Gastrocnemius medialis (tissue), 4 donors: Measurements from ENCODE around the gene TEX11.

Experiments used
- POLR2A ChIP-seq, 2 donors: fragments of 450-650 bp; IDR thresholded peaks; one replicate each; pipeline ENCODE4 v1.6.1; 2017; ENCODE audit warnings: antibody characterized with exemption in 2 of 2, mild to moderate bottlenecking in 2 of 2, moderate library complexity in 2 of 2
- TF ChIP-seq, protein P1 (sequence below), 5 experiments: fragments of 450-650 bp in 3 of 5; fragments of 200-600 bp in 2 of 5; sonication (generic) in 2 of 5; IDR thresholded peaks in 4 of 5; conservative IDR thresholded peaks in 1 of 5; 1 replicate in 4 of 5; 2 replicates in 1 of 5; pipeline ENCODE4 v1.5.1; 2016 to 2019; ENCODE audit warnings: antibody characterized with exemption in 5 of 5, mild to moderate bottlenecking in 3 of 5, moderate library complexity in 3 of 5

DNA sequence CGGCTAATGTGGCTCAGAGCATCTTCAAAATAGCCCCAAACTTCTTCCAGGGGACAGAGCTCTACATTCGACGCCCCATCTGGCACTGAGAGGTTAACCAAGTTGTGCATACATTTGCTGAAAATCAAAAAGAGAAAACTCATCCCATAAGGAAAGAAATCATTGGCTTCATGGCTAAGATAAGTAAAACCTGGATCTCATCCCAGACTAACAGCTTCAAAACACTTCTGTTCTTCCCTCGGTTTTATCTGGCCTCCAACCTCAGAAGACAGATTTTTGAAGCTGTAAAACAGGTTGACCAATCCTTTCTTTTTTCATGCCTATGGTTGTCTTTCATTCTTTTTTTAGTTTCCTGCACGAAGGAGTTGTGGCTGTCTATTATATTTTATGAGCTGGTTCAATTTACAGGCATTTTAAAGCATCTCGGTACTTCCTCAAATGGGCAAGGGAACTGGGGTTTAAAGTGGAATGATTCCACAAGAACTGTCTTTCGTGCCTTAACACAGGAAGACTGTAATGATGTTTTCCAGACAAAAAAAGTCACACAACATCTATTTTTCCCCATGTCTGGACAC lies 356.3 kb downstream of the TEX11 start:
- TF ChIP-seq, protein P1, sequence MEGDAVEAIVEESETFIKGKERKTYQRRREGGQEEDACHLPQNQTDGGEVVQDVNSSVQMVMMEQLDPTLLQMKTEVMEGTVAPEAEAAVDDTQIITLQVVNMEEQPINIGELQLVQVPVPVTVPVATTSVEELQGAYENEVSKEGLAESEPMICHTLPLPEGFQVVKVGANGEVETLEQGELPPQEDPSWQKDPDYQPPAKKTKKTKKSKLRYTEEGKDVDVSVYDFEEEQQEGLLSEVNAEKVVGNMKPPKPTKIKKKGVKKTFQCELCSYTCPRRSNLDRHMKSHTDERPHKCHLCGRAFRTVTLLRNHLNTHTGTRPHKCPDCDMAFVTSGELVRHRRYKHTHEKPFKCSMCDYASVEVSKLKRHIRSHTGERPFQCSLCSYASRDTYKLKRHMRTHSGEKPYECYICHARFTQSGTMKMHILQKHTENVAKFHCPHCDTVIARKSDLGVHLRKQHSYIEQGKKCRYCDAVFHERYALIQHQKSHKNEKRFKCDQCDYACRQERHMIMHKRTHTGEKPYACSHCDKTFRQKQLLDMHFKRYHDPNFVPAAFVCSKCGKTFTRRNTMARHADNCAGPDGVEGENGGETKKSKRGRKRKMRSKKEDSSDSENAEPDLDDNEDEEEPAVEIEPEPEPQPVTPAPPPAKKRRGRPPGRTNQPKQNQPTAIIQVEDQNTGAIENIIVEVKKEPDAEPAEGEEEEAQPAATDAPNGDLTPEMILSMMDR (IDR thresholded peaks at IDR 0.05 in 4 of 5, conservative IDR thresholded peaks at IDR 0.05 in 1 of 5): no peak
- TF ChIP-seq POLR2A (IDR thresholded peaks at IDR 0.05): no peak
